ENCODE measurements around the gene ANKS3.

ANKS3 gene

DNA sequence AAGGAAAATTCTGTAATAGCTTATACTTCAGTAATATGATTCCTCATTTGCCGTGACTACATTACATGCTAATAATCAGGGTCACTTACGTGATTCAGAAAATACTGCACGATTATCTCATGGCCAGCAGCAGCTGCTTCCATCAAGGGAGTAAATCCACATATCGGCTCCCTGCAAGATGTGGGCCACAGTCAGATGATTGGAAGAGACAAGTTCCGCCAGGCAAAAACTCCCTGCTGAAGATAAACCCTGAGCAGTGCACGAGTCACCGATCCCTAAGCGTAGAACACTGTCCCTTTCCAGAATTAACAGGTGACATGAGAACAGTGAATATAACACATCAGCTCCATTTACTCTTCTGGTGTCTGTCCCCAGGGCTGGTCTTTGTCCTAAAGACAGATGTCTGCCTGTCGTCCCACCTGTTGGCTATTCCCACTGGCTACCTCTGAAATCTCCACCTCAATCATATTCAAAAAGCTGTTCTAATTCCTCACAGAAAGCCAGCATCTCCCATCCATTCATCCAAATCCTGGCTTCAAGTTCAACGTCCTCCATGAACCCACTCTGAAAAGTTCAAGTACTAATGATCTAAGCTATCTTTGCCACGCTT, 9.3 kb downstream of the ANKS3 start:
- no peak for DNase-seq

DNA sequence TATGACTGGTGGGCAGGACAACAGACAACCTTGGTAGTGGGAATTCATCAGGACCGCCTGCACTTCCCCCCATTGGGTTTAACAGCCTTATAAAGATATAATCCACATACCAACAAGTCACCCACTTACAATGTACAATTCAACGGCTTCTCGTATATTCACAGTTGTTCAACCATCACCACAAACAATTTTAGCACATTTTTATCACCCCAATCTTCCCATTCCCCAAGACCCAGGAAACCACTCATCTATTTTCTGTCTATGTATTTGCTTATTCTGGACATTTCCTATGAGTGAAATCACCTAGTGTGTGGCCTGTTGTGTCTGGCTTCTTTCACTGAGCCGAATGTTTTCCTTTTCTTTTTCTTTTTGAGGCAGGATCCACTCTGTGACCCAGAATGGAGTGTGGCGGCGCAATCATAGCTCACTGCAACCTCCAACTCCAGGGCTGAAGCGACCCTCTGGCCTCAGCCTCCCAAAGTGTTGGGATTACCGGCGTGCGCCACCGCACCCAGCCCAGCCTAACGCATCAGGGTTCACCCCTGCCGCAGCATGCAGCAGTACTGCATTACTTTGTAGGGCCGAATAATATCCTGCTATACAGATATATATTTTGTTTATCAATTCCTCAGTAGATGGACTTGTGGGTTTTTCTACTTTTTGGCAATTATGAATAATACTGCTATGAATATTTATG, 10.9 kb downstream of the ANKS3 start:
- DNase-seq, result no peak

DNA sequence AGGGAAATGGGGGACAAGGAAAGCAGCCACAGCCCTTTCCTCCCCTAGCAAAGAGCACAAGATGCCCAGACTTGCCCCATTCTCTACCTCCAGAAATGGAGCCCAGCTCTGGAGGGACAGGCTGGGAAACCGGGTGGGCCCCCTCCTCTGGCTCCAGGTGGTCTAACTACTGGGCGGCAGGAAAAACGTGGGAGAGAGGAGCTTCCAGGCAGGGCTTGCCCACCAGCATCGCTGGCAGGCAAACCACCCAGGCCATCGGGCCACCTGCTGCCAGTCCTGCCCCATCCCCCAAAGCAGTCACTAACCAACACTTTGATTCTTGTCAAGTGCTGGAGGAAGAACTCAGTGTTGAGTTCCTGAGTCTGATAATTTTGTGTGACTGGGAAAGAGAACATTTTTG, 15.6 kb downstream of the ANKS3 start:
- DNase-seq, result no peak

DNA sequence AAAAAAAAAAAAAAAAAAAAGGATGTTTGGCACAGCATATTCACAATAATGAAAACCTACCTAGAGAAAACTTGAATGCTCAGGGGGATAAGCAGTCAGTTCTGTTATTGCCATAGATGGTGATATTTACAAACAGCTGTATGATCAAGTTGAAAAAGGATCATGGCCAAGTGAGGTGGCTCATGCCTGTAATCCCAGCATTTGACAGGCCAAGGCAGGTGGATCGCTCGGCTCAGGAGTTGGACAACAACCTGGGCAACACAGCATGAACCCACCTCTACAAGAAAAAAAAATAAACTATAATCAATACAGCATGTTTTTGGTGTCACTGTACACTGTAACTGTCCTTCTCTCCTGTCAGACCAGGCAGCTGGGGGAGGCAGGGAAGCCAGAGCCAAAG, 19.1 kb downstream of the ANKS3 start:
- no peak for DNase-seq

DNA sequence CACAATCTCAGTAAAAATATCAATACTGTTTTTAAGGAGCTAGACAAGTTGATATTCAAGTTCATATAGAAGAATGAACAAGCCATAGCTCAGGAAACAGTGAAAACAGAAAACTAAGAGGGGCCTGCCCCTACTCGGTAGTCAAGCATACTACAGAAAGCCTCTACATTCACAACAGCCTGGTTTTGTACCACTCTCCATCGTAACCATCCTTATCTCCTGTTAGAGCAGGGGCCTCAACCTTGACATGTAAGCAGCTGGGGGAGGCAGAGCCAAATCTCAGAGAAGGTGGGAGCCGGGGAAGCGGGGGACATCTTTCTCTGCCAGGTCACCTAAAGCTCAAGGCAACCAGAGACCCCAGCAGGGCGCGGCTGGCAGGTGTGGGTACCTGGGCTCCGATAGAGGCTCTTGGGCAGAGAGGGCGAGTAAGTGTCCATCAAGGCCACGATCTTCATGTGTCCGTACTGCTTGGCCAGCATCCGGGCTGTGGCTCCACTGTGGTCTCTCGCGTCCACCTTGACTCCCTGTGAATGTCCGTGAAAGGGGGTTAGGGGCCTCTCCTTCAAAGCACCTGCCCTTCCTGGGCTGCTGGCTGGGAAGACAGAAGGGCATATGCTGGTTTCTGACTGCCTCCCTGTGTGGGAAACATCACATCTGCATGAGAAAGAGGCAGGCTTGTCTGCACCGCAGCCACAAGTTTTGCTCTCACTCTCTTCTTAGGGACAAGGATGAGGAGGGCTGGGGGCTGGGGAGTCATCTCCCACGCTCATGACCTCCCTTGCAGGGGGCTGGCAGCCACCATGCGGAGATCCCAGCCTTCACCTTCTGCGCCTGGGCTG, 20.2 kb downstream of the ANKS3 start:
- no peak for DNase-seq

DNA sequence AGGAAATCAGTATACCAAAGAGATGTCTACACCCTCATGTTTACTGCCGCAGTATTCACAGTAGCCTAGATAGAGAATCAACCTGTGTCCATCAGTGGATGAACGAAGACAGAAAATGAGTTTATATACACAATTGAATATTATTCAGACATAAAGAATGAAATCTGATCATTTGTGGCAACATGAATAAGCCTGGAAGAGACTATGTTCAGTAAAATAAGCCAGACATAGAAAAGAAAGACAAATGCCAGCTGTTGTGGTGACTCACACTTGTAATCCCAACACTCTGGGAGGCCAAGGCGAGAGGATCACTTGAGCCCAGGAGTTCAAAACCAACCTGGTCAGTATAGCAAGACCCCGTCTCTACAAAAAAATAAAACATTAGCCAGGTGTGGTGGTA, 24.6 kb downstream of the ANKS3 start:
- DNase-seq, result no peak

DNA sequence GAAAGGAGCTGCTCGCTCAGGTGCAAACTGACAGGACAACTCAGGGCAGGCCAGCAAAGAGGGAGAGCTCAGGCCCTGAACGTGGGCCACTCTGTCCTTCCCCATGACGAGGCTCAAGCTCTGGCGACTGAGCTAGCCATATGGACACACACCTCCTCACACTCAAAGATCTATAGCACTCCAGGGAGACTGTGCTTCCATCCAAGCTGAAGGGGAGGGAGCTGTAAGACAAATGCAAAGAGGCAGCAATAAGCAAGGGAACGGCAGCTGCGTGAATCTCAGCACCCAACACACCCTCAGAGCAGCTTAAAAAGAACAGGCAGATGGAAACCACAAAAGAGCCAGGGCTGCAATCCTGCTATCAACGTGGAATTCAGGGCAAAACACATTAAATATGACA, 27.2 kb downstream of the ANKS3 start:
- no peak for DNase-seq

DNA sequence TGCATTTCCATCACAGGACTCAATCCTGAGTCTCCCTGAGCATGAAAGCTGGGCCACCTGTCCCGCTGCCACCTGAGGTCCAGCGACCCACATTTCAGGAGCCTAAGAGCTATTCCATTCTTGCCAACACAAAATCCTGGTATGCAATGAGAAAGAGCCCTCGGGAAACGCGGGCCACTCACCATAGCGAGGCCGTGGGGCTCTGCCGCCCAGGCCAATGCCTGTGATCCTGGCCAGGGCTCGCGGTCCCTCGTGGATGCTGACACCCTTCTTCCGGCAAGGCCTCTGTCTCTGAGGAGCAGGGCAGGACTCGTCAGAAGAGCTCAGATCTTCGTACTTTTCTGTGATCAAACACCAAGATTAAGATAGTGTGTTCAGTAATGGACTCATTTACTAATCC, 29.2 kb downstream of the ANKS3 start:
- DNase-seq, result no peak

DNA sequence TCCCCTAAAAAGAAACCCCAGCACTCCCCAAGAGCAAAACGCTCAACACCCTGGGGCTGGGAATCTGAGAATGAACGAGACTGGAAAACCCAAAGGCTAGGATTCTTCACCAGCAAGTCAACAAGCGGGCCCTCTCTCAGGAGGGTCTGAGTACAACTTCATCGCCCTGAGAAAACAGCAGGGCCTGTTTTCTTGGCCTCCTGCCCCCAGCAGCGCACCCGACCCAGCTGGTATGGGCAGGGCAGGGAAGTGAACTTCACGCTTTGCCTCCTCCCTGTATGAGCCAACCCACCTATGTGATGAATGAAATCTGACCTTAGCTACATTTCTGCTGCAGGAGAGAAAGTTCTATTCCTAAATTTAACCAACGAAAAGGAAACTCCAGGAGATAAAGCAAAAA, 29.6 kb downstream of the ANKS3 start:
- DNase-seq, result no peak

DNA sequence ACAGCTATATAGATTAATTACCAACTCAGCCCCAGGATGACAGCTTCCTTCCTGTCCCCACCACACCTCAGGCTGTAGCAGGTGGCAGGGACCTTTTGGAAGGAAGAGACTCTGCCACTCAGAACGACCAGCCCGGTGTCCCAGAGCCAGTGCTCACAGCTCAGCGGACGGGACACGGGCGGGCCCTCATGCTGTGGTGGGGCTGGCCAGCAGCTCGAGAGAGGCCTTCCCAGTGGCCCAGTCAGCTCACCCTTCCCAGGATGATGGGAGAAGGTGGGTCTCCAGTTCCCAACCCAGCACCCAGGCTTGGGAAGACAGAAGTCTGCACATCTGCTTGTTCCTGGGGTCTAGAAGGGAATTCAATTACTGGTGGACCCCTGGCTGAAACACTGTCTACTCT, 30.2 kb downstream of the ANKS3 start:
- no peak for DNase-seq

DNA sequence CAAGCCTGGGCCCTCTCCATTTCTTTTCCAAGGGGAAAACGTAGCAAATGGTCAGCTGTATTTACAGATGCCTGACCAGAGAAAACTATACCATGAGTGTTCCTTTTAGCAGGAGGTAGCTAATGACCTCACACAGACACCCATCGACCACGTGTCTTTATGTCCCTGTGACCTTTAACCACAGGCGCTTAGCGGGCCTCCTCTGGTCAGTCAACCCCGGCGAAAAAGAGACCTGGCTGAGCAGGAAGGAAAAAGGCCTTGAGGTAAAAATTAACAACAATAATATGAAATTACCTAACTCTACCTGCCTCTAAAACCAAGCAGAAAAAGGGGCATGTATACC, 31.6 kb downstream of the ANKS3 start:
- DNase-seq, result no peak

DNA sequence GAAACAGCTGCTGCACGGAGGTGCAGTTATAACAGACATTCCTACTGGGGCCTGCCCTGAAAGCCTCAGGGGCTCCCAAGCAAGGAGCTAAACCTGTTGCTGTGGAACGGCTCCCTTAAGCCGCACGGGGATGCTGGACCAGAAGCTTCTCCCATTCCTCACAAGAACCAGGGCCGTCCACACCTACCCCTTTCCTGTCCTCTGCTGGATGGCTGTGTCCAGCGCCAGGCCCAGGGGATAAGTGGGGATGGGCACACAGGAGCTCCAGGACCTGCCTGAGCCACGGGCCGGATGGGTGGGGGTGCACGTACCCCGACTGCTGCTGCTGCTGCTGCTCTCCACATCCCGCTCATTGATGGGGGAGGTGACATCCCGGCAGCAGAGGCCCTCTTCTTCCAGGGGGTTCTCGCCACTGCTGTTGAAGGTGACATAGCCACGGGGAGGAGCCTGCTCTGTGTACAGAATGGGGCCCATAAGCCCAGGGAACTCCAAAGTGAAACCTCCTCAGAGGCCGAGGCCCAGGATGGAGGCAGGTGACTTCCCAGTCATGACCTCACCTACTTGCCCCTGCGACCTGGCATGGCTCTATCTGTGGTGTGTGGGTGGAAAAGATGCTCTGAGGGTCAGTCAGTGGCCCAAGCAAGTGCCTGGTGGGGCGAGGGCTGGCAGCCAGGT, 32.1 kb downstream of the ANKS3 start:
- no peak for DNase-seq

DNA sequence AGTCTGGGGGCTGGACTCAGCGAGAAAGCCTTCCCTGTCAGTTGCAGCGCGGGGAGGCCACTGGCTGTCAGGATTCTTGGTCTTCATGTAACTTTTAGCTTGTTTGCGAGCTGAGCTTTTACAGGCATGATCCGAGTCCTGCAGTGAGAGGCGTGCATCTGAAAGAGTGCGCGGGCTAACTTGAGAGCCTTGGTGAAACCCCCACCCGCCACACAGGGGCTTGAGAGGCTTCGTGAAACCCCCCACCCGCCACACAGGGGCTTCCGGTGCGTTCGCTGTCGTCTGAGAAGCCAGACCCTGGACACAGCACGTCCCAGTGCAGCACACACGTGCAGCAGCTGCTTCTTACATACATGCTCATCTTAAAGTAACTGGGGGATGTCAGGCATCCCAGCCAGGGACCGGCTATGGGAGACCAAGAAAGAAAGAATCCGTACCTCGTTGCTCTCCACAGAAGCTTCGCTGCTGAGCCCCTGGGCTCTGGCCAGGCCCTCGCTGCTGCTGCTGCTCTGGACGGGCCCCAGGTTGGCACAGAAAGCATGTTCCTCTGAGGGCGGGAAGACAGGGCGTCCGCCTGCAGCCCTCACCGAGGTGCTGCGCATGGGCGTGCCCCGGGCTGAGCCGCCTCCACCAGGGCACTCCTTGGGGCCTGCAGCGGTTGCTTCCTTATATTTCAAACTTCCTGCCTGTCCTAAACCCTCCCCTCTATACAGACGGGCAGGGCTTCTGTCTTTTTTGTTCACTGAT, 32.9 kb downstream of the ANKS3 start:
- DNase-seq, result no peak

DNA sequence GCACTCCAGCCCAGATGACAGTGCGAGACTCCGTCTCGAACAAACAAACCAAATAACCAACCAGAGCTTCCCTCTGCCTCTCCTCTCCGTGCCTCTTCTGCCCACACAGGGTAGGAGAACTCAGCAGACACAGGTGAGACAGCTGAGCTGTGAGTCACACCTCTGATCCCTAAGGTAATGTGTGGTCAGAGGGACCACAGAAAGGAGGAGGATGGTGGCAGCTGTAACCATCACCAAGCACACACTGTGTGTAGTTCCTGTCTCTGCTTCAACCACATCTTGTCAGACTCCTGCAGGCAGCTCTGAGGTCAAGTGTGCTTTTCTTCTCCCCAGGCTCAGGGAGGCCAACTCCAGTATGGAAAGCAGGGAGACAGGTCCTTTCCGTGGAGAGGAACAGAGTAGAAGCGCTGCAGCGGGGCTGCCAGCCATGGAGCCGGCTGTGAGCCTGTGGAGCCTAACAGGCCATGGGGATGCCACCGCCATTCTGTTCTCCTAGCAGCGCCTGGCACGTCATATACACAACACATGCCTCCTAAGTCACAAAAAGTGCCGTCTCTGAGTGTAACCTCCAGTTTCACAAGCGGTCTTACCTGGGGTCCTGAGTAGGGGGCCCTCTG, 33.6 kb downstream of the ANKS3 start:
- DNase-seq, result no peak

DNA sequence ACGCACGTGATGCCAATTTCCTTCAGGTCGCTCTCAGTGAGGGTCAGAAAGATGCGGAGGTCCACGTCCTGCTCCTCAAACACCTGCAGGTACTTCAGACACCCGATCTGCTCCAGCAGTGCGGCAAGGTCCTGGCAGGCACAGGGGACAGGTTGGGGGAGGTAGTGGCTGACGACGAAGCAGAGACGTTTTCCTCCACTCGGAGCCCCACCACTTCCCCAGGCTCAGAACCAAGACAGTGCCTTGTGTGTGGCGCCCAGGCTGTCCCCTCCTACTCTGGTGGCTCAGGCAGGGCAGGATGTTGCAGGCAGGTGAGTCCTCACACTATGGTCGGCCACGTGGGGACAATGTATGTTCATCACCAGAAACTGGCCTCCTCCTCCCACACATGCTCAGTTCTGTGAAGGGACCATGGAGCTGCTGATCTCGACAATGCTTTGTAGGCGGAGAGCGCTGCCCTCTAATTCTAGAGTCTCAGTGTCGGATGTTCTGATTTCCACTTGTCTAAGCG, 35.0 kb downstream of the ANKS3 start:
- no peak for DNase-seq

DNA sequence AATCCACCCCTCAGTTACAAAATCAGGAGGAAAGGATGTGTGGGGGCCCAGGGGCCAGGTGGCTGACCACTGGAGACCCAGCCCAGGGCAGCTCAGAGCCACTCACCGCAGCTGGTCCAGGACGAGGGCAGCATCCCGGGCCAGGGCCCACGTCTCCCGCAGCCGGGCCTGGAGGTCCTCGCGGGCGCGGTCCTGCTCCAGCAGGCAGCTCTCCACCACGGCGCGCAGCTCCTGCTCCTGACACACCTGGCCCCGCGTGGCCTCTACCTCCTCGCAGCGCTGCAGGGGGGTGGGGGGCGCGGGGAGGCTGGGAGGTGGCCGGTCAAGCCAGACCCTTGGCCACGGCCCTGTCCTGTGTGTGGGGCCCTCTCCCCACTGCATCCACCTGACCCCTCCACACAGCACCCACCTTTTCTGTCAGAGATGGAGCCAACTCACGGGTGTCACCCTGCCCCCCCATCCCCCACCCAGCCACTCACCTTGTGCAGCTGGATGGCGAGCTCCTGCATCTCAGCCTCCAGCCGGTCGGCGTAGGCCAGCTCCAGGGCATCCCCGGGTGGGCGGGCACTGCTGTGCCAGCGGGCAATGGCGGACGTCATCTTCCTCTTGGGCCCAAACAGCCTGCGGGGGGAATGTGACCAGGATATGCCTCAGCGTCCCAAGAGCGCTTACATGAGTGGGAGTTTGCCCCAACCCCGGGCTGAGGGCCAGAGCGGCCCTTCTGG, 35.6 kb downstream of the ANKS3 start:
- no peak for DNase-seq

DNA sequence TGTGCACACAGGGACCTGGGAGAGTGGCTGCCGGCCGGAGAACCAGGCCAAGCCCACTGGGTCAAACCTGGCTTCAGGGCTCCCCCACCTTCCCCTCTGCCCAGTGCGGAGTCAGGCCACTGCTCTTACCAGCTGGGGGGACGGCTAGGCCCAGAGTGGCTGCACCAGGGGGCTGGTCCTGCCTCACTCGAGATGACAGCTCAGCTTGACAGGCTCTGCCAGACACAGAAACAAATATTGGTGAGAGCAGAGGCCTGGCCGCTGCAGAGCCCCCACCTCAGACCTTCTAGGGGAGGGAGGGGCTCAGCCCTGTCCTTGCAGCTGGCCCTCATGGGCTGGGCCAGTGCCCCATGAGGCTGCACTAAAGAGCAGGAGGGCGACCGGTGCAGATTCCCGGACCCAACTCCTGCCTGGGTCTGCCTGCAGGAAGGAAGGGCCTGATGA, 36.2 kb downstream of the ANKS3 start:
- no peak for DNase-seq

DNA sequence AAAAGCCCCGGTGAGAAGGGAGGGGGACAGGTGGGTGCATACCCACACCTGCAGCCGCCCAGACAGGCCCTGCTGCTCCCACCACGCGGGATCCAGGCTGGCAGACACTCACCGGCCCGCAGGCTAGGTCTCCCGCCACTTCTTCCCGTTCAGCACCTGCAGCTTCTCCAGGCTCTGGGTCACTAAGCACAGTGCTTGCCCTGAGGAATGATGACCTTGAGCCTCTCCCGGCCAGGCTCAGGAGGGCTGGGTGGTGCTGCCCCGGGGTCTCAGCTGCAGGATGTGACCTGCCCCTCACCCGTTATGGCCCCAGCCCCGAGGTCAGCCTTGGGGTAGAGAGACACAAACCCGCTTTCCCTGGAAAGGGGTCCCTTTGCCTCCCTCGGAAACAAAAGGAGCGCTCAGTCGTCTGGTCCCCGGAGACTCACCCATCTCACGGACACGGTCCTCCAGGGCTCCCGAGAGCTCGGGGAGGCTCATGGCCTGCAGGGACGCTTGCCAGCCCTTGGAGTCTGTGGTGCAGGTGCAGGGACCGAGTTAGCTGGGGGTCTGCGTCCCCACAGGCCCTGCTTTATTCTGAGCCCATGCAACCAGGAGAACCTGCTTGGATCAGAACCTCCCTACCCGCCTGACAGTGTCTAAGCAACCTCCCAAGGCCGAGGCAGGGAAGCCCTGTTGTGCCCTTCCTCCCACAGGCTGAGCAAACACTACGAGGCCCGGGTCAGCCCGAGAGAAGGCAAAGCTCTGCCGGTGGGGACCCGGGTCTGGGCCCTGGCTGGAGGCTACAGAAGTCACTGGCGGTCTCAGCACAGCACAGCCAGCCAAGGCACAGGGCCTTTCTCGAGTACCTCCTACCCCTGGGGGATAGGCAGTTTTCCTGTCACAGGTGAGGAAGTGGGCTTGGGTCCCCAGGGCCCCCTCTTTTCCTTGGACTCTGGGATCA, 36.9 kb downstream of the ANKS3 start:
- DNase-seq, result no peak

DNA sequence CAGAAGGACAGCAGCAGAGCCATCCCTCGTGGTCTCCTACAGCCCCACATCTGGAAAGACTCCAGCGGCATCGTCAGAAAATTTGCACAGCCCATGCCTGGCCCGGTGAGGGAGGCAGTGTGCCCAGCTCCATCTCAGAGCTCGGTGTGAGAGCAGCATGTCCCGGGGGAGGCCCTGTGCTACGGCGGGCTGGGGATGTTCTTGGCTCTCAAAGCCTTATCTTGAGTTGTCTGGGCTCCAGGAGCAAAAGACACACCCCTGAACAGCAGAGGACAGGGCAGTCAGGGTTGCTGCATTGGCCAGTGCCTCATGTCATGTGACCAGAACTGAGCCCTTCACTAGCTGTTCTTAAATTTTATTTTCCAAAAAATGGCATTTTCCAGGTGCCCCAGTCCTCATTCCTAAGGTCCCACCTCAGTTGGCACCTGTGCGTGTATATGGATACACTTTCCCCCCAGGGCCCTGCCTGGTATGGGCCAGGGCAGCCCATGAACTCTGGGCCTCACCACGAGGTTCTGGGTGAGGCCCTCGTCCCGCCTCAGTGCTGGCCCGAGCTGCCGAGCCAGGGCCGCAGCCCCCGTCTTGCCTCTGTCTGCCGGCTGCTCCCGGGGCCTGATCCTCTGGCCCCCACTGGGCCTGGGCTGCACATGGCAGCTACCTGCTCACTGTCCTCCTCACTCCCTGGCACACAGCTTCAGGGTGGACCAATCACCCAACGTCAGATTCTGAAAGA, 37.7 kb downstream of the ANKS3 start:
- no peak for DNase-seq
